Endothelial cell (in vitro differentiated cells): Measurements from ENCODE around the gene FAM53B. TPM values are rescaled to one million over a fixed set of nuclear protein-coding genes. Genes with fewer than 3 reads are reported as not detected.

ENCODE experiments used
- DNase-seq: peaks from one replicate; pipeline ENCODE4 v3.0.0; 2021; ENCODE audit warnings: low spot score
- H3K27ac Mint-ChIP-seq: one replicate; pipeline ENCODE4 v1.8.0; 2021; ENCODE audit warnings: mixed read lengths, inconsistent platforms; ENCODE audit not compliant: unreplicated experiment
- H3K27me3 Mint-ChIP-seq: one replicate; pipeline ENCODE4 v1.8.0; 2021; ENCODE audit warnings: mild to moderate bottlenecking, moderate library complexity, mixed read lengths, inconsistent platforms; ENCODE audit not compliant: unreplicated experiment
- H3K36me3 Mint-ChIP-seq: one replicate; pipeline ENCODE4 v1.8.0; 2021; ENCODE audit warnings: mild to moderate bottlenecking, low read depth, mixed read lengths, inconsistent platforms; ENCODE audit not compliant: unreplicated experiment
- H3K4me1 Mint-ChIP-seq: one replicate; pipeline ENCODE4 v1.8.0; 2021; ENCODE audit warnings: mild to moderate bottlenecking, mixed read lengths, inconsistent platforms; ENCODE audit not compliant: unreplicated experiment
- H3K4me3 Mint-ChIP-seq: one replicate; pipeline ENCODE4 v1.8.0; 2021; ENCODE audit warnings: mild to moderate bottlenecking, mixed read lengths, inconsistent platforms; ENCODE audit not compliant: unreplicated experiment
- H3K9me3 Mint-ChIP-seq: one replicate; pipeline ENCODE4 v1.8.0; 2021; ENCODE audit warnings: mixed read lengths, inconsistent platforms; ENCODE audit not compliant: unreplicated experiment
- CTCF ChIP-seq: fragments of 200-600 bp; sonication (generic); IDR thresholded peaks from one replicate; pipeline ENCODE4 v1.5.0; 2021; ENCODE audit warnings: antibody characterized with exemption; ENCODE audit not compliant: unreplicated experiment
- total RNA-seq: library from RNA; stranded (reverse); fragmentation: NEBNext Ultra II Directional; extraction: Animal tissue kit (Norgen Biotek cat#: 25700); gene quantifications from one replicate; pipeline ENCODE4 v1.2.1, GENCODE V29; 2021; ENCODE audit not compliant: unreplicated experiment

Gene FAM53B
- total RNA-seq, 1 donor from 2014 or later = 21.0 TPM

GRCh38 chr10:124708246-124708779 lies 35.9 kb downstream of the FAM53B start:
- Mint-ChIP-seq H3K27ac (peak overlapping the region; percentile 26), H3K36me3 (peaks cover 9% of the 10 kb centered on the region), H3K4me1 (peaks cover 44% of the 10 kb centered on the region), H3K9me3 (no peaks in the 10 kb centered on the region), H3K27me3 (peaks cover 4% of the 10 kb centered on the region), H3K4me3 (peak overlapping the region; percentile 70)
- TF ChIP-seq CTCF = no peak
- no peak for DNase-seq

GRCh38 chr10:124707551-124707950 lies 36.6 kb downstream of the FAM53B start:
- H3K27ac Mint-ChIP-seq = no peak overlapping the region
- no peaks in the 10 kb centered on the region for H3K9me3 Mint-ChIP-seq
- peaks cover 13% of the 10 kb centered on the region for H3K36me3 Mint-ChIP-seq
- peaks cover 4% of the 10 kb centered on the region for H3K27me3 Mint-ChIP-seq
- DNase-seq = no peak
- H3K4me1 Mint-ChIP-seq = peaks cover 36% of the 10 kb centered on the region
- no peak overlapping the region for H3K4me3 Mint-ChIP-seq
- no peak for TF ChIP-seq CTCF

- Mint-ChIP-seq H3K4me3 (no peak overlapping the region), H3K27me3 (peaks cover 4% of the 10 kb centered on the region), H3K36me3 (peaks cover 15% of the 10 kb centered on the region), H3K4me1 (peaks cover 37% of the 10 kb centered on the region), H3K9me3 (no peaks in the 10 kb centered on the region), H3K27ac (no peak overlapping the region)
- no peak for DNase-seq
- no peak for TF ChIP-seq CTCF
These were observed 37.1 kb downstream of the FAM53B start for GRCh38 chr10:124707144-124707467.

GRCh38 chr10:124706462-124707143 lies 37.6 kb downstream of the FAM53B start:
- Mint-ChIP-seq H3K36me3 (peaks cover 17% of the 10 kb centered on the region), H3K9me3 (no peaks in the 10 kb centered on the region), H3K4me3 (no peak overlapping the region), H3K27me3 (peaks cover 4% of the 10 kb centered on the region), H3K27ac (no peak overlapping the region), H3K4me1 (peaks cover 40% of the 10 kb centered on the region)
- DNase-seq = no peak
- no peak for TF ChIP-seq CTCF

- TF ChIP-seq CTCF = no peak
- Mint-ChIP-seq H3K4me3 (no peak overlapping the region), H3K36me3 (peaks cover 17% of the 10 kb centered on the region), H3K4me1 (peaks cover 39% of the 10 kb centered on the region), H3K27me3 (peaks cover 4% of the 10 kb centered on the region), H3K9me3 (no peaks in the 10 kb centered on the region), H3K27ac (no peak overlapping the region)
- no peak for DNase-seq
These were observed 38.2 kb downstream of the FAM53B start for GRCh38 chr10:124705817-124706461.
